T47D (cell line): ENCODE results near the gene AFF3.

ENCODE experiments used
- DNase-seq, 2 experiments: peaks; one replicate each; pipeline versions ENCODE4 v3.0.0 to v3.0.0-alpha.2; 2011 to 2012; ENCODE audit warnings: low read depth in 1 of 2, low spot score in 1 of 2
- JUND ChIP-seq: IDR thresholded peaks from 2 replicates; pipeline ENCODE4 v1.6.1; 2012; ENCODE audit warnings: low read depth
- in situ Hi-C: cut with HindIII; loops from 2 replicates; pipeline ENCODE4 v1.10.0; 2016; ENCODE audit warnings: low sequenced_read_pairs, low pct_unique_long_range_greater_than_20kb

Gene AFF3

DNA sequence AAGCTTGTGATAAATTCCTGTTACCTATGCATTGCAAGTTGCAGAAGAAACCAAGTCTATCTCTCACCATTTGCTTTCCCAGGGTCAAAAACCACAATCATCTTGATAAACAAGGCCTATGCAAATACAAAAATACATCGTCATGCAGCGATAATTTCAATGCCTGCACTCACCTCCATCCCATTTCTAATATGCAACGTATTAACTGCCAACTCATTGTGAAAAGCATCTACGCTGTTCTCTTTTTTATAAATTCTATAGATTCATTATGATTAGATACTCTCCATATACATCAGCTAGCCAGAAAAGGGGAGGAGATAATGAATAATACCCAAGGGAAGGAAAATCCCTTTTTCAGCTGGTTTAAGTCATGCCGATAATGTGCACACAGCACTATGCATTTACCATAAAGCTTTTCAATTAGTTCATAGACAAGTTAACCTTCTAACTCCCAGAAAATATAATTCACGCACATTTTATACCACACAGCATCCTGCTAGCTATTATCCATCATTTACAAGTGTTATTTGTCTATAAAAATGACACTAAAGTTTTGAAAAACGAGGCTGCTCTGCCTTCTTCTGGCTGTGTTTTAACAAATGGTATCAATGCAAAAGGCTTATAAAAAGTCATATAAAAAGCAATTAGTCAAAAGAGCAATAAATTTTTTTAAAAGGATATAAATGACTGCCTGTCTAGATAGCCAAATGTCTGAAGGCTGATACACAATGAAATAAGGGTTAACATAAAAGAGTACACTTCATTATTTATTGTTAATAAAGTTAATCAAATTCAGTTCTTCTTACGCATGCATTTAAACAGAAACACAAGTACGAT, 77.6 kb downstream of the AFF3 start:
- peak in 1 of 2 experiments; percentile 76 for DNase-seq
- in situ Hi-C loops = no loop called here
- no peak; the same call in 1 of the 2 replicates for TF ChIP-seq JUND

DNA sequence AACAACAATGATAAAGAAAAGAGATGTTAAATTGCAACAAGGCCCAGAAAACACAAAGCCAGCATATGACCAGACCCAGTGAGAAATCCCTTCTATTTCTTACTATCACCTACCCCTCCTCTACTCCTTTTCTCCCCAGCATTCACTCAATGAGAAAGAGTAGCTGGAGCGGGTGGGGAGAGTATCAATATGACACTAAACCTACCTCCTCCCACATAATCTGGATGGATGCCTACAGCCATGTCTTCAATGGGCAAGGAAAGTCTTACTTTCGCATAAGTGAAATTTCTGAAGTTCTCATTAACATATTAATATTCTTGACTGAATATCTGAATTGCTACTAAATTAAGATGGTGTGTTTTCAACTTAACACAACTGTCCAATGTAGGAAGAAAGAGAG, 78.2 kb downstream of the AFF3 start:
- in situ Hi-C loops = no loop called here
- DNase-seq = no peak
- TF ChIP-seq JUND = no peak

DNA sequence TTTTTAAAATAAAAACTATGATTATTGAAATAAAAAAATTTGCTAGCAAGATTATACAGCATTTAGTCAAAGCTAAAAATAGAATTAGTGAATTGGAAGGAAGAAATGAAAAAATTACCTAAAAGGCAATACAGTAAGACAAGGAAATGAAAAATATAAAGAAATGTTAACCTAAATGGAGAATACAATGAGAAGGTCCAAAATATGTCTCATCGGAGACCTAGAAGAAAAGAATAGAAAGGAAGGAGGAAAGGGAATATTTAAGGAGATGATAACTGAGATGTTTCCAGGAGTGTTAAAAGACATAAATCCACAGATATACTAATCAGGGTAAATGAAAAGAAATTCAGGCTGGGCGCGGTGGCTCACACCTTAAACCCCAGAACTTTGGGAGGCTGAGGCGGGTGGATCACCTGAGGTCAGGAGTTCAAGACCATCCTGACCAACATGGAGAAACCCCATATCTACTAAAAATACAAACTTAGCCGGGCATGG, 78.9 kb downstream of the AFF3 start:
- in situ Hi-C loops = no loop called here
- DNase-seq = no peak
- TF ChIP-seq JUND = no peak

DNA sequence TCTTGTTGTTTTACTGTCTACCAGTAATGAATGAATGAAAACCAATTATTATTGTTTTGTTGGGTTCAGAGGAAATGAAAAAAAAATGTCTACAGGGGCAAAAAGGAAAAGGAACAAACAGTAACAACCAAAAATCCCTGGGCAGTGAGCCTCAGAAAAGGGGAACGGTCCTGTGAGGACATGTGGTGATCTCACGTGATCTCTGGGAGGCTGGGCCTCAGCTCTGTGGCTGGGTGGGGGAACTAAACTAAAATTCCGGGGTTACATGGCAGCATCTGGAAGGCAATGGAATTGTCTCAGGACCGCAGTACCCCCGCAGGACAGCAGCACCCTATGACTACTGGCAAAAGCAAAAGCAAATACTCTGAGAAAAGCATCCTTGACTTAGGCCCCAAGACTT, 80.1 kb downstream of the AFF3 start:
- DNase-seq = no peak
- no peak for TF ChIP-seq JUND
- in situ Hi-C loops = no loop called here

DNA sequence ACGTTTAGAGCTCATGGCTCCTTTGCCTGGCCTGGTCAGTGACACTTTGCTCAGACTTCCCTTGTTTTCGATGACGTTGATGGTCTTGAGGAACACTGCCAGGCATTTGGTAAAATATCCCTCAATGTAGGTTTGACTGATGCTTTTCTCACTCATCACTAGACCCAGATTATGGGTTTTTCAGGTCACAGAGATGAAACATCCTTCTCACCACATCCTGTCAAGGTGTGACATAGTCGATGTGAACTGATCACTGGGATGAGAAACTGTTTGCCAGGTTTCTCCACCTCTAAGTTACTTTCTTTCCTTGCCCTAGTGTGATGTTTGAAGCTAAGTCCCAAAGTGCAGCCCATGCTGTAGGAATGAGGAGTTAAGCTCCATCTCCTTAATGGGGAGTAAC, 81.5 kb downstream of the AFF3 start:
- in situ Hi-C loops = no loop called here
- no peak for TF ChIP-seq JUND
- DNase-seq = no peak

DNA sequence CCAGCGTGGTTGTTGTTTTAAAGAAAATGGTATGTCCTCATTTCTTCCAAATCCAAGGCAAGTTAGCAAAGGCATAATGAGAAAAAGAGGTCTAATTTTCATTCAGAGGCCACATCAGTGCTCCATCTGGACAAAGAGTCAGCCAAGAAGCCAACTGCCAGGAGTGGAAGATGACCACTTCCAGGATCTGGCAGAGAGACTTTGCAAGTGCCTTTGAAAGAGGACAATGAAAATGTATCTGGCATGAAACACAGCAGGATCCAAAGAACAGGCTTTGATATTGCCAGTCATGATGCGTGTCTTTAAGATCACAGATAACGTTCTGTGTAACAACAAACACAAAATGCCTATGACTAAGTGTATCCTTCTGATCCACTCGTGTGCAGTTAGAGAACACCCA, 82.8 kb downstream of the AFF3 start:
- in situ Hi-C loops = no loop called here
- peak in 1 of 2 experiments; percentile 26 for DNase-seq
- TF ChIP-seq JUND = no peak

DNA sequence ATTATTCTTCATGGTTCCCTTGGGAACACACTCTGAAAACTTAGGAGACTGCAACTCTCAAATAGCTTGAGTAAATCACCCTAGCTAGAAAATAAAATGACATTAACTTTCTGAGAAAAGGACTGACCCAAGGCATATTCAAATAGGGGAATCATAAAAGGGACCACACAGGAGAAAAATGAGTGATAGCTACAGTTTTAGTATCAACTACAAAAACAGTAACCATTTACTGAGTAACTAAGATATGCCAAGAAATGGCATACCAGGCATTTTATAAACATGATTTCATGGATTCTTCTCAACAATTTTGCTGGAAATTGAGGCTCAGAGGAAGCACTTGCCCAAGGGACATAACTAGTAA, 84.5 kb downstream of the AFF3 start:
- DNase-seq = no peak
- in situ Hi-C loops = no loop called here
- TF ChIP-seq JUND = no peak

DNA sequence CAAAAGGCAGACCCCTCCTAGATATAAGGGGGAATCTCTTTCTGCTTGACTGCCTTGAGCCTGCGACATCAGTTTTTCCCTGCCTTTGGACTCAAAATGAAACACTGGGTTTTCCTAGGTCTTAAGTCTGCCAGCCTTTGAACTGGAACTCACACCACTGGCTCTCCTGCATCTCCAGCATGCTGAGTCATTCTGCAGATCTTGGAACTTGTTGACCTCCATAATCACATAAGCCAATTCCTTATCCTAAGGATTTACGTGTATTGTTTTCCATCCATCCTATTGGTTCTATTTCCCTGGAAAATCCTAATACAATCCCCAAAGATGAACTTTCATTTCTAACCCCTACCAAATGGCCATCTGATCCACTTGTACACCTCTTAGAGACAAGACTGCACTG, 88.0 kb downstream of the AFF3 start:
- DNase-seq = no peak
- in situ Hi-C loops = no loop called here

DNA sequence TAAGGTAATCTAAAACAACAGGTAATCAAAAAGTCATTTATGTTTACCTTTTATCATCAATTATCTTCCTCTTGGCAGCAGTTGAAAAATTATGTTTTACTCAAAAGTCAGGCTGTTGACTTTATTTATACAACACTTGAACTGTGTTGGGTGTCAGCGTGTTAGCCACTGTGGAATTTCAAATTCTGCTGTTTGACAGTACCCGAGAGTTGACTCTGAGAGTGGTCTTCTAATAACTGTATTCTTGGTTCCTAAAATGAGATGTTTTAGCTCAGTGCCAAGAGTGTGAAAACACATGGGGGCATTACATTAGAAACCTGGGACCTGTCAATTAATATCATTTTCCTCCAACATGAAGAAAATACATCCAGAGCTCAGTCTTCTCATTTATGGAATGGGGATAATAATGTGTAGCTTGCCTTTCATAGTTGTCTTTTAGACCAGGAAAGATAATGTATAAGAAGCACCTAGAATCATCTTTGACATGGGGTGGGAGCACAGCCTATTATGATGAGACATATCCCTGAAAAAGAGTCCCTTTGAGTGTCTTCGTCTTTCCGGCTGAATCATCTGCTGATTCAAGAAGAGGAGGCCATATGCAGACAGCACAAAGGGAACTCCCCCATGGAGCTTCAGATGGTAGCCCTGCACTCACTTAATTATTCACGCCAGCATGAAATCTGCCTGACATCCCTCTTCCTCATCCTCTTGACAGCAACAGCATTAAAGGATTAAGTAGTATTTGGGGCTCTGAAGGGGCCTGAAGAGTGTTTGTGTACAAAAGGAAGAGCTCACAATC, 89.1 kb downstream of the AFF3 start:
- DNase-seq = no peak
- in situ Hi-C loops = no loop called here
- TF ChIP-seq JUND = no peak

More for the DNA sequence above, 88.0 kb downstream of the AFF3 start:
- TF ChIP-seq JUND = no peak

DNA sequence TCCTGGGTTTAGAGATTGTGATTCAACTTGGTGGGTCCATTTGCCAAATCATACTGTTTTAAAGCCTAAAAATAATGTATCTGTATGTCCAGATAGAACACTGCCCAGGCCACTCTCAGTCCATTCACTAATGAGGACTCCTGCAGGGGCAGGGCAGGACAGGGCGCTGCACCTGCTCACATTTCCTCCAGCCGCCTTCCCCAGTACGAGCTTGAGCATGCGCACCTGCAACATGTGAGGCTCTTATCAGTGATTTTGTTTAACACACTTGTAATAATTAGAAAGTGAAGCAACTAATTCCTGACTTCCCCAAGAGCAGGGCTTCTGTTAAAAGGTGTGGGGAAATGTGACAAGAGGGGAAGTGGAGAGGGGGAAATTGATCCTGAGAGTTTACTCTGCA, 89.7 kb downstream of the AFF3 start:
- no peak for TF ChIP-seq JUND
- in situ Hi-C loops = no loop called here
- no peak for DNase-seq

DNA sequence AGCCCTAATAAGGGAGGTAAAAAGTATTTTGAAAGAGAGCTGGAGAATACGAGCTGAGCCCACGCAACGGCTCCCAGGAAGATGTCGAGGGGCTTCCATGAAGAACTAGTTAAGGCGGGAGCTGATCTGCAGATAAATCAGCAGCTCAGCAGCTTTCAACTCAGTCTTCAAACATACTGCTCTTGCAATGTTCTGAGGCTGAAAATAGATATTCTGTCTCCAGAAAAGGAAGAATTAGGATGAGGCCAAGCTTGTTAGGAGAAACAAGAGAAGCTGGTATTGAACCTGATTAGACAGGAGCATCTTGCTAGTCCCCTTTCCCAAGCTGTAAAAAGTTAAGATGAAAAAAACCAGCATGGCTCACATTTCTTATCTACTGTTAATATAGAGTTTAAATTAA, 91.1 kb downstream of the AFF3 start:
- in situ Hi-C loops = no loop called here
- DNase-seq = no peak
- no peak for TF ChIP-seq JUND

DNA sequence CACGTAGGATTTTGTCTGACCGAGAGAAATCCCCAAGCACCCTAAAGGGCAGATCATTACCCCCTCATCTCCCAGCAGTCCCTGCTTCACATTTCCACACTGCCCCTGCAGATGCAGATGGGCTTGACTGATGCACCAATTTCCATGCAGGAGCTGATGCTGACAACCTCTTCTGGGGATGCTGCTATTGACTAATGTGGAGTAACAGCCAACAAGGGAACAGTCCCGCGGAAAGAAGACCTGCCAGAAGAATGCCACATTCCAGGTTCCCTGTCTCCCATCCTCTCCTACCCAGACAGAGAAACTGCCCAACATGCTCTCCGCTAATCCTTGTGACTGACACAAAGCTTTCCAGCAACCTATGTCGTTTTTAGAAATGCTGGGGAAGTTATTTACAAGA, 91.7 kb downstream of the AFF3 start:
- in situ Hi-C loops = no loop called here
- TF ChIP-seq JUND = no peak
- DNase-seq = no peak
